ENCODE results near the gene CNTLN.

DNA sequence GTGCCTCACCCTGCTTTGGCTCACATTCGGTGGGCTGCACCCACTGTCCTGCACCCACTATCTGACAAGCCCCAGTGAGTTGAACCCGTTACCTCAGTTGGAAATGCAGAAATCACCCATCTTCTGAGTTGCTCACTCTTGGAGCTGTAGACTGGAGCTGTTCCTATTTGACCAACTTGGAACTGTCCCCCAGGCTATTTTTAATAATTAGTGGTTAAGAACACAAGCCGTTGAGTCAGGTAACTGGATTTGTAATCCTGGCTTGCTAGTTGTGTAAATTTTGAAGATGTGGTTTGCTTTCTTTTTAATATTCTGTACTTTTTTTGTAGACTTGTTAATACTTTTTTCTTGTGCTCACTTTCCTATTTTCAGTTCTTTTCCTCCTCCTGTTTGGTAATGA is 81.2 kb downstream of the CNTLN start:
- TF ChIP-seq SP2 (IDR thresholded peaks at IDR 0.05; ENCODE audit: low read length): no peak
- no peak for TF ChIP-seq TAF7 (optimal IDR thresholded peaks at IDR 0.05; ENCODE audit: borderline replicate concordance, low read depth, low read length)
- TF ChIP-seq, protein P1, sequence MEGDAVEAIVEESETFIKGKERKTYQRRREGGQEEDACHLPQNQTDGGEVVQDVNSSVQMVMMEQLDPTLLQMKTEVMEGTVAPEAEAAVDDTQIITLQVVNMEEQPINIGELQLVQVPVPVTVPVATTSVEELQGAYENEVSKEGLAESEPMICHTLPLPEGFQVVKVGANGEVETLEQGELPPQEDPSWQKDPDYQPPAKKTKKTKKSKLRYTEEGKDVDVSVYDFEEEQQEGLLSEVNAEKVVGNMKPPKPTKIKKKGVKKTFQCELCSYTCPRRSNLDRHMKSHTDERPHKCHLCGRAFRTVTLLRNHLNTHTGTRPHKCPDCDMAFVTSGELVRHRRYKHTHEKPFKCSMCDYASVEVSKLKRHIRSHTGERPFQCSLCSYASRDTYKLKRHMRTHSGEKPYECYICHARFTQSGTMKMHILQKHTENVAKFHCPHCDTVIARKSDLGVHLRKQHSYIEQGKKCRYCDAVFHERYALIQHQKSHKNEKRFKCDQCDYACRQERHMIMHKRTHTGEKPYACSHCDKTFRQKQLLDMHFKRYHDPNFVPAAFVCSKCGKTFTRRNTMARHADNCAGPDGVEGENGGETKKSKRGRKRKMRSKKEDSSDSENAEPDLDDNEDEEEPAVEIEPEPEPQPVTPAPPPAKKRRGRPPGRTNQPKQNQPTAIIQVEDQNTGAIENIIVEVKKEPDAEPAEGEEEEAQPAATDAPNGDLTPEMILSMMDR (IDR thresholded peaks at IDR 0.05; ENCODE audit: control extremely low read depth in 1 of 3, insufficient read depth in 1 of 3, low read depth in 1 of 3, low read length in 3 of 3): no peak
- TF ChIP-seq FOSL1 (IDR thresholded peaks at IDR 0.05; ENCODE audit: insufficient read depth, low read depth, low read length): no peak
- TF ChIP-seq SIN3A (conservative IDR thresholded peaks at IDR 0.05 in 1 of 2, IDR thresholded peaks at IDR 0.05 in 1 of 2; ENCODE audit: low read depth in 1 of 2, low read length in 2 of 2): no peak
- TF ChIP-seq YY1 (IDR thresholded peaks at IDR 0.05; ENCODE audit: low read depth, low read length): no peak
